Heart left ventricle (tissue), 13 donors: ENCODE results near the gene PRICKLE1.

ENCODE experiments used
- CTCF ChIP-seq, 12 donors: fragments of 200-600 bp; sonication (generic) in 4 of 12; IDR thresholded peaks; one replicate each; pipeline versions ENCODE4 v1.5.0 to v1.8.0; 2018 to 2022; ENCODE audit warnings: antibody characterized with exemption in 12 of 12, mild to moderate bottlenecking in 5 of 12
- POLR2A ChIP-seq, 2 donors: fragments of 450-650 bp; IDR thresholded peaks; one replicate each; pipeline ENCODE4 v1.6.1; 2017; ENCODE audit warnings: antibody characterized with exemption in 2 of 2, mild to moderate bottlenecking in 2 of 2, moderate library complexity in 2 of 2
- donor health status: ischemic (EF 13 %, LVEDD 7.1; RV severe dilation, severe dysfunction).
- donor health status: DM: no; HTN: yes; CAD: no.
- donor health status: DM: no; HTN: no; CAD: no.
- donor health status: ischemic (EF 25% LVEDD 6.9; RV normal size, moderate dysfunction).
- donor health status: ischemic (EF 25% LVEDD 5.7; RV mildly dilated, moderate dysfunction).
- donor health status: ischemic (EF 35%, LVEDD 5.7; RV mildly dilated, moderate dysfunction).
- donor health status: nonischemic (EF 11% LVEDD 7.7; RV severe dilation, severe dysfunction).
- donor health status: DM: yes; HTN: yes; CAD: no.
- donor health status: PGD.
- donor health status: ischemic (EF 29% LVEDD 5.4; RV normal size, mild dysfunction).
- donor health status: nonischemic (EF 23%, LVEDD 6.1; RV moderate dilation, normal function).

GRCh38 chr12:42410340-42410739, 179.2 kb downstream of the PRICKLE1 start:
- TF ChIP-seq CTCF (IDR thresholded peaks at IDR 0.05) (no peak), POLR2A (IDR thresholded peaks at IDR 0.05) (no peak)
